AG09319 (cell line): ENCODE results near the gene USP13.
"Not testable (repeated sequence)": the region's sequence is repeated elsewhere in the genome, so short reads cannot be mapped to it uniquely, and the experiment has no call there.

Experiments used
- DNase-seq: peaks from one replicate; pipeline ENCODE4 v3.0.0-alpha.2; 2010; ENCODE audit warnings: low read depth; ENCODE audit errors: extremely low read depth
- CTCF ChIP-seq: IDR thresholded peaks from 2 replicates; pipeline ENCODE4 v1.5.1; 2011; ENCODE audit warnings: low read depth, mild to moderate bottlenecking, inconsistent platforms, low read length, moderate library complexity

USP13 gene

DNA sequence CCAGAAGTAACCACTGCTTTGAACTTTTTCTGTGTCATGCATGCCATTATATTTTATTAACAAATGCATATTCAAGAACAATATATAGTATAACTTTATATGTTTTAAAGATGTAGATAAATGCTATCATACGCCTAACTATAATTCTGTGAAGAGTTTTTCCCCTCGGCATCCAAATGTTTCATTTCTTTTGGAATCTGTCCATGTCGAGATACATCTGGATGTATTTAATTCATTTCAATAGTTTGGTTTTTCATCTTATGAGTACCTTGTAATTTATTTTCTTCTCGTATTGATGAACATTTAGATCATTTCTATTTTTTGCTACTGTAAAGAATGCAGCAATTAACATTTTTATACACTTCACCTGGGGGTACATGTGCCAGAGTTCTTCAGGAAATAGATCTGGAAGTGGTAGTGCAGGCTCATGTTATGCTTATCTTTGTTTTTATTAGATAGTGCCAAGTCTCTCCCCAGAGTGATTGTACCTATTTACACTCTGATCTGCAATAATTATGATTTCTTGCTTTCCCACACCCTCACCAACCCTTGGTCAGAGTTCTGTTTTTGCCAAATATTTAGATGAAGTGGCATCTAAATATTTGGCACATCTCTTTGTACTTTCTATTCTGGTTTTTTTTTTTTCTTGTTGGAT is 29.7 kb downstream of the USP13 start:
- TF ChIP-seq CTCF, result no peak
- DNase-seq, result no peak

DNA sequence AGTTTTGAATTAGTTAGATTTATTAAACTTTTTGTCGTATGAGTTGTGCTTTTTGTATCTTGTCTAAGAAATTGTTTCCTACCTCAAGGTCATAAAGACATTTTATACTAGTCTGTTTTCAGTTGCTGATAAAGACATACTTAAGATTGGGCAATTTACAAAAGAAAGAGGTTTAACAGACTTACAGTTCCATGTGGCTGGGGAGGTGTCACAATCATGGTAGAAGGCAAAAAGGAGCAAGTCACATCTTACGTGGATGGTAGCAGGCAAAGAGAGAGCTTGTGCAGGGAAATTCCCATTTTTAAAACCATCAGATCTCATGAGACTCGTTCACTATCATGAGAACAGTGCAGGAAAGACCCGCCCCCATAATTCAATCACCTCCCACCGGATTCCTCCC is 30.4 kb downstream of the USP13 start:
- not testable (repeated sequence) for DNase-seq

GRCh38 chr3:179687967-179688535 is 35.2 kb downstream of the USP13 start:
- TF ChIP-seq CTCF, result no peak
- no peak for DNase-seq

DNA sequence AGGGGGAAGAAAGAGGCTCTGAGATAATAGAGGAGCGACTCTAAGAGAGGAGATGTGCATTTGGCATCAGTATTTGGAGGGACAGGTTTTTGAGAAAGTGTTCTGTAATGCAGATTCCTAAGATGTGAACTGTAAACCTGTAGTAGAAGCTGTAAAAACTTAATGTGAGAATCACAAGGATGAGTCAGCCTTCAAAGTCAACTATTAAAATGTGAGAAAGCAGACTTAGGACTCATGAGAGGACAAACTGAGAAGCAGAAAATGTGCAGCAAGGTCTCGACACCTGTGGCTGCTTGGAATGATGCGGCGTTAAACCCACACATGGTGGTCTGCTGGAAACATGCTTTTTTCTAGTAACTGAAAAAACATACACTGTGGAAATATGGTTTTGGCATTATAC is 36.0 kb downstream of the USP13 start:
- no peak for TF ChIP-seq CTCF
- DNase-seq, result no peak

DNA sequence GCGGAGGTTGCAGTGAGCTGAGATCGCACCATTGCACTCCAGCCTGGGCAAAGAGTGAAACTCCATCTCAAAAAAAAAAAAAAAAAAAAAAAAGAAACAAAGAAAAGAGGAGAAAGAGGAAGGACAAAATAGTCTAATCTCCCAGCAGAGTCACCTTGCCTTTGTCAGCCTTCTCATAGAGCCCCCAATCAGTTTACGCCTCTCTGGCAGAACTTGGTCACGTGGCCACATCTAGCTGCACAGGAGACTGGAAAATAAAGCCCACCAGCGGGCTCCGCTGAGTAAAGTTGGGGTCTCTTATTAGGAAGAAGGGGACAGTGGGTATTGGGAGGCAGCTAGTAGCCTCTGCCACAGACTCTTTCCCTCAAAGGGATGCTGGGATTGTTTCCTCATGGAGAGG is 41.9 kb downstream of the USP13 start:
- no peak for DNase-seq
- no peak for TF ChIP-seq CTCF

DNA sequence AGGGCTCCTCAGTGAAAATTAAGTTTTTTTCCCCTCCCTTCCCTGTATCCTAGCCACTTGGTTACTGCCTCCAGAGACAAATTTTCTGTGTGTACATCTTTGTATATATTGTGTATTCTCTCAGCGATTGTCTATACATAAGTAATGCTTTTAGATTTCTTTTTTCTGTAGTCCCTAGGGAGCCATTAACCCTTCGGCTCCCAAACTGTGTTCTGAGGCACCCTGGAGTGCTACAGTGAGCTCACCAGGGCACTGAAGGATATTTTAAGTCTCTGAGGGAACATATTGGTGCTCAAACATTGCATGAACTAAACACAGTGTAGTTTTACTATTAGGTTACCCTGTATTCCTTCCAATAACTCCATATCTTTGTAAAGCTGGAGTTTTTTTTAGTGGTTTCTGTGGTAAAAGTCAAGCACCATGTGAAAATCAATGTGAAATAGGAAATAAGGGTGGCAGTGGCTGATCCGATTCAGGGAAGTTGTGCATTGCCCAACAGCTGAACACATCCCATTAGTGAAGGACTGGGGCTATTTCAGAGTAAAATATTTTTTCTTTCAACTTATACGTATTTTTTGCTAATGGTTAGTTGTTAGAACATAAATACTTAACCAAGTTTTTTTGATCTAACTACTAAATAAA is 43.0 kb downstream of the USP13 start:
- DNase-seq, result no peak
- no peak for TF ChIP-seq CTCF

GRCh38 chr3:179697736-179698332 is 45.0 kb downstream of the USP13 start:
- DNase-seq, result no peak
- no peak for TF ChIP-seq CTCF
